ENCODE data around the gene DVL2. TPM values are rescaled to one million over a fixed set of nuclear protein-coding genes. Genes with fewer than 3 reads are reported as not detected.

Gene DVL2
- total and polyA plus RNA-seq, 2 of the 13 experiments (the other 11 are each of a cell fraction or from before 2014, with no cell fraction given) = 5.7 to 38.2 TPM

DNA sequence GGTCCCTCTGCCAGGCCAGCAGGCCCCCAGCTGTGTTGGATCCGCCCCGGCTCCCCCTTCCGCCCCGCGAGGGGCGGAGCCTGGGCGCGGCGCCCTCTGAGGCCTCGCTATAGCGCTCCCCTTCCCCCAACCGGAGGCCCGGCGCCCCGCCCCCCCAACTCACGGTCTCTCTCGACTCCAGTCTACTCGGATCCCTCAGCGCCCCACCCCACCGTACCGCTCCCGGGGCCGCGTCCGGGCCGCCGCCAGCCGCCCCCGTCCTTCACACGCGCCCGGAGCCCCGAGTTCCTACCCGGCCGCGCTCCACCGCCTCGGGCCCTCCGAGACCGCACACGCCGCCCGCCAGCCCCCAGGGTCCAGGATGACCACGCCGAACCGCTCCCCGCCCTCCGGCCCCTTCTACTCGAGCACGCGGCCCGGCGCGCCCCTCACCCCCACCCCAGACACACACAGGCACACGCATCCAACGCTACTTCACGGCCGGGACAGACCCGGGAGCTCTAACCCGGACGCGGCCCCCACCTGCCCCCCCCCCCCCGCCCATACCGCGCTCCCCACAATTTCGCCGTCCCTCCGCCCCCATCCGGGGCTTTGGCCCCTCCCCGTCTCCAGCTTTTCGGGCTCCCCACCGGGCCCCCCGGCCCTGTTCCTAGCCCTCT lies 3.6 kb upstream of the DVL2 start (continued):
- TF ChIP-seq SP1 (IDR thresholded peaks at IDR 0.05) (no peak), SP1 (CRISPR knock-in tag; IDR thresholded peaks at IDR 0.05) (peak; percentile 44; the same call in 1 of the 2 replicates), ZFP91 (CRISPR knock-in tag; IDR thresholded peaks at IDR 0.05; ENCODE audit: borderline replicate concordance) (0 out of 2 replicates have a peak, but pooled peaks have one; percentile 36), TFAP4 (IDR thresholded peaks at IDR 0.05; ENCODE audit: borderline replicate concordance, low read depth) (peak; percentile 61; the same call in 1 of the 2 replicates), KIAA2018 (CRISPR knock-in tag; IDR thresholded peaks at IDR 0.05; ENCODE audit: borderline replicate concordance) (no peak), NFKB2 (CRISPR knock-in tag; IDR thresholded peaks at IDR 0.05; ENCODE audit: borderline replicate concordance) (peak; percentile 42; the same call in 1 of the 2 replicates), ZFP36L1 (CRISPR knock-in tag; IDR thresholded peaks at IDR 0.05) (no peak), MAZ (IDR thresholded peaks at IDR 0.05; ENCODE audit: borderline replicate concordance, low read depth, low read length) (0 out of 2 replicates have a peak, but pooled peaks have one; percentile 57), MAZ (CRISPR knock-in tag; IDR thresholded peaks at IDR 0.05; ENCODE audit: low read depth) (peak; percentile 17; the same call in 1 of the 2 replicates), FOXO4 (CRISPR knock-in tag; conservative IDR thresholded peaks at IDR 0.05) (no peak), HNRNPL (IDR thresholded peaks at IDR 0.05; ENCODE audit: low read depth, low read length) (no peak), ZNF776 (CRISPR knock-in tag; IDR thresholded peaks at IDR 0.05) (0 out of 2 replicates have a peak, but pooled peaks have one; percentile 40), NR2C2 (CRISPR knock-in tag; IDR thresholded peaks at IDR 0.05; ENCODE audit: borderline replicate concordance) (peak; percentile 27; the same call in 1 of the 2 replicates), KDM2A (CRISPR knock-in tag; IDR thresholded peaks at IDR 0.05; ENCODE audit: borderline replicate concordance, low read depth) (peak; percentile 31; the same call in 1 of the 2 replicates)
- TF ChIP-seq, protein P1, sequence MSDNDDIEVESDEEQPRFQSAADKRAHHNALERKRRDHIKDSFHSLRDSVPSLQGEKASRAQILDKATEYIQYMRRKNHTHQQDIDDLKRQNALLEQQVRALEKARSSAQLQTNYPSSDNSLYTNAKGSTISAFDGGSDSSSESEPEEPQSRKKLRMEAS (IDR thresholded peaks at IDR 0.05) = peak; percentile 78

Data from HepG2 (cell line).